Measurements from ENCODE around the gene MACROD1. TPM values are rescaled to one million over a fixed set of nuclear protein-coding genes. Genes with fewer than 3 reads are reported as not detected.

MACROD1 gene
- total and polyA plus RNA-seq, 2 of the 13 experiments (the other 11 are each of a cell fraction or from before 2014, with no cell fraction given): 23.1 to 34.5 TPM

DNA sequence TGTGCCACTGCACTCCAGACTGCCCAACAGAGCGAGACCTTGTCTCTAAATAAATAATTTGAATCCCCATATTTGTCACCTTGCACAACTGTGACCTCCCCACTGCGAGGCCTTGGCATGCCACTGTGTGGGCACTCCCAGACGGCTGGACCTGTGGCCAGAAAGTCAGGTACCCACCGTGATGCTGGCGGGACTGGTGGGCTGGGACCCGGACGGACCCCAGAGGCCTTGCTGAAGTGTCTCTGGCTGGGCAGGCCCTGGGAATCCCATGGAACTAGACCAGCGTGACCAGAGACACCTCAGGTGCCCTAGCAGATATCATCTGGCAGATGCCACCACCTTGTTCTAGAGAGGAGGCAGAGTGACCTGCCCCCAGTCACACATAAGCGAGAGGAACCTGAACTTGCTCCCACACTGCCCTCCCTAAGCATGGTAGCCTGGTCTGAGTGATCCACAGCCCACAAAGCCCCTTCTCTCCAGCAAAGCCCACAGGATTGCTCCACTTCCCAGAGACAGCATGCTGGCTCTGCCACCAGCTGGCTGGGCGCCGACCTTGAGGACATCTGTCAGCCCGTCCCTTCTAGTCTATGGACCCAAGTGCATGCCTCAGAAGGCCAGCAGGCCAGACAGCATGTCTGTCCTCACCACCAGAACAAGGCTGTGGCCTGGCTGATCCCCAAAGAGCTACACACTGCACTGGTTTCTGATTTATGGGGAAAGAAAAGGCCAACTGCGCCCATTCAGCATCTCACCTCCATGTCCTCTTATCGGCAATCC lies 9.5 kb downstream of the MACROD1 start:
- H3K4me3 ChIP-seq (replicated peaks in 1 of 3; ENCODE audit: insufficient read depth in 1 of 3, low read depth in 2 of 3, low read length in 3 of 3): no peak overlapping the region
- H3K9ac ChIP-seq (ENCODE audit: insufficient read depth, low read depth, low read length): no peak overlapping the region
- in situ Hi-C loops (cut with HindIII; ENCODE audit: extremely low pct_ligation_motif_present, low pct_unique_long_range_greater_than_20kb): no loop called here
- no peak overlapping the region for H3K4me2 ChIP-seq (ENCODE audit: low read depth, low read length)
- no TSS peak for BruUV-seq (replicated peaks)
- H3K27me3 ChIP-seq (ENCODE audit: control insufficient read depth in 1 of 2, insufficient read depth in 2 of 2, low read length in 2 of 2): no peaks in the 10 kb centered on the region
- peaks cover 2 to 5% of the 10 kb centered on the region in 2 experiments; a peak in 2 of 5 replicates for H3K36me3 ChIP-seq (replicated peaks in 1 of 2; ENCODE audit: control insufficient read depth in 1 of 2, insufficient read depth in 2 of 2, low read length in 2 of 2)
- CTCF ChIA-PET (ENCODE audit: low intra/inter-chr PET ratio, low total read pairs): no interaction called here
- peaks cover 18% of the 10 kb centered on the region; the same call in 1 of the 2 replicates for H4K20me1 ChIP-seq (ENCODE audit: insufficient read depth, low read length)
- H3K79me2 ChIP-seq (ENCODE audit: insufficient read depth, low read length): peaks cover 3% of the 10 kb centered on the region
- FAIRE-seq (no peak), DNase-seq (ENCODE audit: low spot score) (peak; percentile 55), ATAC-seq (peak; percentile 54)
- intact Hi-C loops (cut with micrococcal nuclease; ENCODE audit: unreplicated experiment): loop anchor here (10.0 kb wide), 1 partner anchor 322 kb away; the partner anchor contains the start of gene MARK2
- H3K27ac ChIP-seq (ENCODE audit: extremely low read length, insufficient read depth, low read length): no peak overlapping the region
- no peaks in the 10 kb centered on the region for H3K9me3 ChIP-seq (ENCODE audit: low read length)
- 96% methylated on average over 8 of the region's 14 CpGs for WGBS (ENCODE audit: low lambda C conversion rate)
- H2AFZ ChIP-seq (ENCODE audit: low read length): no peak overlapping the region
- H3K4me1 ChIP-seq (ENCODE audit: insufficient read depth, low read length): peaks cover 34% of the 10 kb centered on the region
- POLR2A ChIA-PET: interaction anchor here (0.7 kb wide), 1 partner anchor 161 kb away, joined by 3 read pairs; the partner anchor contains the start of gene TRMT112
- TF ChIP-seq ZBTB38 (CRISPR knock-in tag; IDR thresholded peaks at IDR 0.05) (peak; percentile 24; the same call in 1 of the 2 replicates), MIER3 (CRISPR knock-in tag; IDR thresholded peaks at IDR 0.05; ENCODE audit: borderline replicate concordance) (no peak), ZFAT (CRISPR knock-in tag; conservative IDR thresholded peaks at IDR 0.05) (no peak), ZNF674 (CRISPR knock-in tag; IDR thresholded peaks at IDR 0.05; ENCODE audit: low read depth) (no peak), MATR3 (CRISPR knock-in tag; IDR thresholded peaks at IDR 0.05) (no peak), FIP1L1 (IDR thresholded peaks at IDR 0.05; ENCODE audit: borderline replicate concordance, insufficient read depth, low read depth, low read length) (no peak), SKI (IDR thresholded peaks at IDR 0.05; ENCODE audit: partially characterized antibody) (peak; percentile 70), STAG1 (CRISPR knock-in tag; IDR thresholded peaks at IDR 0.05) (peak; percentile 20; the same call in 1 of the 2 replicates), ZNF761 (CRISPR knock-in tag; conservative IDR thresholded peaks at IDR 0.05) (no peak), ETV5 (CRISPR knock-in tag; IDR thresholded peaks at IDR 0.05; ENCODE audit: borderline replicate concordance) (no peak), ZNF713 (CRISPR knock-in tag; IDR thresholded peaks at IDR 0.05) (no peak), MAFK (conservative IDR thresholded peaks at IDR 0.05 in 1 of 2, IDR thresholded peaks at IDR 0.05 in 1 of 2; ENCODE audit: low read length in 2 of 2) (no peak), ZFP1 (CRISPR knock-in tag; IDR thresholded peaks at IDR 0.05) (no peak), AGO2 (optimal IDR thresholded peaks at IDR 0.05; ENCODE audit: low read depth, low read length) (peak; percentile 43), ZBTB20 (CRISPR knock-in tag; IDR thresholded peaks at IDR 0.05; ENCODE audit: borderline replicate concordance, low read depth) (no peak), ESRRA (CRISPR knock-in tag; IDR thresholded peaks at IDR 0.05; ENCODE audit: low read depth) (peak; percentile 30; the same call in 1 of the 2 replicates), NFRKB (IDR thresholded peaks at IDR 0.05) (no peak), POLR2AphosphoS5 (IDR thresholded peaks at IDR 0.05; ENCODE audit: low read depth, low read length) (no peak), GABPA (IDR thresholded peaks at IDR 0.05; ENCODE audit: low read depth, low read length) (no peak), GABPA (CRISPR knock-in tag; IDR thresholded peaks at IDR 0.05; ENCODE audit: low read depth) (no peak)
- TF ChIP-seq, protein P1, sequence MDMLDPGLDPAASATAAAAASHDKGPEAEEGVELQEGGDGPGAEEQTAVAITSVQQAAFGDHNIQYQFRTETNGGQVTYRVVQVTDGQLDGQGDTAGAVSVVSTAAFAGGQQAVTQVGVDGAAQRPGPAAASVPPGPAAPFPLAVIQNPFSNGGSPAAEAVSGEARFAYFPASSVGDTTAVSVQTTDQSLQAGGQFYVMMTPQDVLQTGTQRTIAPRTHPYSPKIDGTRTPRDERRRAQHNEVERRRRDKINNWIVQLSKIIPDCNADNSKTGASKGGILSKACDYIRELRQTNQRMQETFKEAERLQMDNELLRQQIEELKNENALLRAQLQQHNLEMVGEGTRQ (IDR thresholded peaks at IDR 0.05; ENCODE audit: low read depth, low read length): no peak
- TF ChIP-seq, protein P1 (CRISPR knock-in tag; IDR thresholded peaks at IDR 0.05; ENCODE audit: borderline replicate concordance): no peak
- TF ChIP-seq, protein P2, sequence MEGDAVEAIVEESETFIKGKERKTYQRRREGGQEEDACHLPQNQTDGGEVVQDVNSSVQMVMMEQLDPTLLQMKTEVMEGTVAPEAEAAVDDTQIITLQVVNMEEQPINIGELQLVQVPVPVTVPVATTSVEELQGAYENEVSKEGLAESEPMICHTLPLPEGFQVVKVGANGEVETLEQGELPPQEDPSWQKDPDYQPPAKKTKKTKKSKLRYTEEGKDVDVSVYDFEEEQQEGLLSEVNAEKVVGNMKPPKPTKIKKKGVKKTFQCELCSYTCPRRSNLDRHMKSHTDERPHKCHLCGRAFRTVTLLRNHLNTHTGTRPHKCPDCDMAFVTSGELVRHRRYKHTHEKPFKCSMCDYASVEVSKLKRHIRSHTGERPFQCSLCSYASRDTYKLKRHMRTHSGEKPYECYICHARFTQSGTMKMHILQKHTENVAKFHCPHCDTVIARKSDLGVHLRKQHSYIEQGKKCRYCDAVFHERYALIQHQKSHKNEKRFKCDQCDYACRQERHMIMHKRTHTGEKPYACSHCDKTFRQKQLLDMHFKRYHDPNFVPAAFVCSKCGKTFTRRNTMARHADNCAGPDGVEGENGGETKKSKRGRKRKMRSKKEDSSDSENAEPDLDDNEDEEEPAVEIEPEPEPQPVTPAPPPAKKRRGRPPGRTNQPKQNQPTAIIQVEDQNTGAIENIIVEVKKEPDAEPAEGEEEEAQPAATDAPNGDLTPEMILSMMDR (CRISPR knock-in tag; IDR thresholded peaks at IDR 0.05): peak; percentile 20; the same call in 1 of the 2 replicates

Measured in HepG2 (cell line).